HepG2 (cell line): ENCODE measurements around the gene ERF. TPM values are rescaled to one million over a fixed set of nuclear protein-coding genes. Genes with fewer than 3 reads are reported as not detected.

Experiments used
- HOMEZ ChIP-seq: IDR thresholded peaks from 2 replicates; pipeline ENCODE4 v1.6.1; 2016; ENCODE audit warnings: low read depth
- KDM6A ChIP-seq: IDR thresholded peaks from 2 replicates; pipeline ENCODE4 v1.6.1; 2016; ENCODE audit warnings: low read depth
- ZKSCAN5 ChIP-seq: sonication (generic); formaldehyde crosslinking; IDR thresholded peaks from 2 replicates; pipeline ENCODE4 v1.5.1; 2020; ENCODE audit warnings: mild to moderate bottlenecking, missing genetic modification reagents
- ZNF766 ChIP-seq: sonication (generic); formaldehyde crosslinking; IDR thresholded peaks from 2 replicates; pipeline ENCODE4 v1.5.0; 2020; ENCODE audit warnings: missing genetic modification reagents, borderline replicate concordance
- ZNF776 ChIP-seq: sonication (generic); formaldehyde crosslinking; IDR thresholded peaks from 2 replicates; pipeline ENCODE4 v1.4.0; 2020; ENCODE audit warnings: mild to moderate bottlenecking, missing genetic modification reagents
- ZSCAN29 ChIP-seq: sonication (generic); formaldehyde crosslinking; conservative IDR thresholded peaks from 2 replicates; pipeline ENCODE4 v1.4.0; 2020; ENCODE audit warnings: mild to moderate bottlenecking, missing genetic modification reagents
- polyA plus RNA-seq, 8 experiments: library from polyadenylated mRNA; depleted of rRNA in 3 of 8; stranded (reverse) in 7 of 8; unstranded in 1 of 8; fragments of >200 nt; fragmentation: Illumina TruSeq in 4 of 8; extraction: Trizol in 4 of 8; gene quantifications; 2 replicates each; pipeline versions ENCODE4 v1.2.1 to v1.2.3, GENCODE V29; 2011 to 2016; ENCODE audit warnings: low read depth in 4 of 8, missing spikeins in 1 of 8, mixed read lengths in 1 of 8; ENCODE audit not compliant: insufficient read depth in 1 of 8
- total RNA-seq, 5 experiments: library from RNA; depleted of rRNA; stranded (reverse); fragments of >200 nt; fragmentation: Illumina TruSeq; extraction: Trizol; gene quantifications; 2 replicates each; pipeline ENCODE4 v1.2.3, GENCODE V29; 2016; ENCODE audit warnings: low read depth in 1 of 5
- TF ChIP-seq, protein P1 (sequence below): sonication (generic); formaldehyde crosslinking; IDR thresholded peaks from one replicate; pipeline ENCODE4 v1.5.1; 2020; ENCODE audit warnings: mild to moderate bottlenecking, missing genetic modification reagents; ENCODE audit errors: not compliant biosample characterization
- TF ChIP-seq, protein P2 (sequence below): sonication (generic); formaldehyde crosslinking; IDR thresholded peaks from 2 replicates; pipeline ENCODE4 v1.4.0; 2020; ENCODE audit warnings: missing genetic modification reagents
- TF ChIP-seq, protein P3 (sequence below): IDR thresholded peaks from 2 replicates; pipeline ENCODE4 v1.6.1; 2018; ENCODE audit warnings: missing genetic modification reagents, mild to moderate bottlenecking, missing compliant biosample characterization

Gene ERF
- total and polyA plus RNA-seq, 2 of the 13 experiments (the other 11 are each of a cell fraction or from before 2014, with no cell fraction given), result 67.1 to 69.9 TPM

GRCh38 chr19:42283188-42284065 lies 28.5 kb upstream of the ERF start (continued):
- TF ChIP-seq, protein P1, sequence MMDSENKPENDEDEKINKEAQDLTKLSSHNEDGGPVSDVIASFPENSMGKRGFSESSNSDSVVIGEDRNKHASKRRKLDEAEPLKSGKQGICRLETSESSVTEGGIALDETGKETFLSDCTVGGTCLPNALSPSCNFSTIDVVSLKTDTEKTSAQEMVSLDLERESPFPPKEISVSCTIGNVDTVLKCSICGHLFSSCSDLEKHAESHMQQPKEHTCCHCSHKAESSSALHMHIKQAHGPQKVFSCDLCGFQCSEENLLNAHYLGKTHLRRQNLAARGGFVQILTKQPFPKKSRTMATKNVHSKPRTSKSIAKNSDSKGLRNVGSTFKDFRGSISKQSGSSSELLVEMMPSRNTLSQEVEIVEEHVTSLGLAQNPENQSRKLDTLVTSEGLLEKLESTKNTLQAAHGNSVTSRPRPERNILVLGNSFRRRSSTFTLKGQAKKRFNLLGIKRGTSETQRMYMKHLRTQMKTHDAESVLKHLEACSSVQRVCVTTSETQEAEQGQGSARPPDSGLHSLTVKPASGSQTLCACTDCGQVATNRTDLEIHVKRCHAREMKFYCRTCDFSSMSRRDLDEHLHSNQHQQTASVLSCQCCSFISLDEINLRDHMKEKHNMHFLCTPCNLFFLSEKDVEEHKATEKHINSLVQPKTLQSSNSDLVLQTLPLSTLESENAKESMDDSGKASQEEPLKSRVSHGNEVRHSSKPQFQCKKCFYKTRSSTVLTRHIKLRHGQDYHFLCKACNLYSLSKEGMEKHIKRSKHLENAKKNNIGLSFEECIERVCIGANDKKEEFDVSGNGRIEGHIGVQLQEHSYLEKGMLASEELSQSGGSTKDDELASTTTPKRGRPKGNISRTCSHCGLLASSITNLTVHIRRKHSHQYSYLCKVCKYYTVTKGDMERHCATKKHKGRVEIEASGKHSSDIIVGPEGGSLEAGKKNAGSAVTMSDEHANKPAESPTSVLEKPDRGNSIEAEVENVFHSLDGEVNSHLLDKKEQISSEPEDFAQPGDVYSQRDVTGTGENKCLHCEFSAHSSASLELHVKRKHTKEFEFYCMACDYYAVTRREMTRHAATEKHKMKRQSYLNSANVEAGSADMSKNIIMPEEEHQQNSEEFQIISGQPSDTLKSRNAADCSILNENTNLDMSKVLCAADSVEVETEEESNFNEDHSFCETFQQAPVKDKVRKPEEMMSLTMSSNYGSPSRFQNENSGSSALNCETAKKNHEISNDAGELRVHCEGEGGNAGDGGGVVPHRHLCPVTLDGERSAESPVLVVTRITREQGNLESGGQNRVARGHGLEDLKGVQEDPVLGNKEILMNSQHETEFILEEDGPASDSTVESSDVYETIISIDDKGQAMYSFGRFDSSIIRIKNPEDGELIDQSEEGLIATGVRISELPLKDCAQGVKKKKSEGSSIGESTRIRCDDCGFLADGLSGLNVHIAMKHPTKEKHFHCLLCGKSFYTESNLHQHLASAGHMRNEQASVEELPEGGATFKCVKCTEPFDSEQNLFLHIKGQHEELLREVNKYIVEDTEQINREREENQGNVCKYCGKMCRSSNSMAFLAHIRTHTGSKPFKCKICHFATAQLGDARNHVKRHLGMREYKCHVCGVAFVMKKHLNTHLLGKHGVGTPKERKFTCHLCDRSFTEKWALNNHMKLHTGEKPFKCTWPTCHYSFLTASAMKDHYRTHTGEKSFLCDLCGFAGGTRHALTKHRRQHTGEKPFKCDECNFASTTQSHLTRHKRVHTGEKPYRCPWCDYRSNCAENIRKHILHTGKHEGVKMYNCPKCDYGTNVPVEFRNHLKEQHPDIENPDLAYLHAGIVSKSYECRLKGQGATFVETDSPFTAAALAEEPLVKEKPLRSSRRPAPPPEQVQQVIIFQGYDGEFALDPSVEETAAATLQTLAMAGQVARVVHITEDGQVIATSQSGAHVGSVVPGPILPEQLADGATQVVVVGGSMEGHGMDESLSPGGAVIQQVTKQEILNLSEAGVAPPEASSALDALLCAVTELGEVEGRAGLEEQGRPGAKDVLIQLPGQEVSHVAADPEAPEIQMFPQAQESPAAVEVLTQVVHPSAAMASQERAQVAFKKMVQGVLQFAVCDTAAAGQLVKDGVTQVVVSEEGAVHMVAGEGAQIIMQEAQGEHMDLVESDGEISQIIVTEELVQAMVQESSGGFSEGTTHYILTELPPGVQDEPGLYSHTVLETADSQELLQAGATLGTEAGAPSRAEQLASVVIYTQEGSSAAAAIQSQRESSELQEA (CRISPR knock-in tag), result no peak
- TF ChIP-seq, protein P2, sequence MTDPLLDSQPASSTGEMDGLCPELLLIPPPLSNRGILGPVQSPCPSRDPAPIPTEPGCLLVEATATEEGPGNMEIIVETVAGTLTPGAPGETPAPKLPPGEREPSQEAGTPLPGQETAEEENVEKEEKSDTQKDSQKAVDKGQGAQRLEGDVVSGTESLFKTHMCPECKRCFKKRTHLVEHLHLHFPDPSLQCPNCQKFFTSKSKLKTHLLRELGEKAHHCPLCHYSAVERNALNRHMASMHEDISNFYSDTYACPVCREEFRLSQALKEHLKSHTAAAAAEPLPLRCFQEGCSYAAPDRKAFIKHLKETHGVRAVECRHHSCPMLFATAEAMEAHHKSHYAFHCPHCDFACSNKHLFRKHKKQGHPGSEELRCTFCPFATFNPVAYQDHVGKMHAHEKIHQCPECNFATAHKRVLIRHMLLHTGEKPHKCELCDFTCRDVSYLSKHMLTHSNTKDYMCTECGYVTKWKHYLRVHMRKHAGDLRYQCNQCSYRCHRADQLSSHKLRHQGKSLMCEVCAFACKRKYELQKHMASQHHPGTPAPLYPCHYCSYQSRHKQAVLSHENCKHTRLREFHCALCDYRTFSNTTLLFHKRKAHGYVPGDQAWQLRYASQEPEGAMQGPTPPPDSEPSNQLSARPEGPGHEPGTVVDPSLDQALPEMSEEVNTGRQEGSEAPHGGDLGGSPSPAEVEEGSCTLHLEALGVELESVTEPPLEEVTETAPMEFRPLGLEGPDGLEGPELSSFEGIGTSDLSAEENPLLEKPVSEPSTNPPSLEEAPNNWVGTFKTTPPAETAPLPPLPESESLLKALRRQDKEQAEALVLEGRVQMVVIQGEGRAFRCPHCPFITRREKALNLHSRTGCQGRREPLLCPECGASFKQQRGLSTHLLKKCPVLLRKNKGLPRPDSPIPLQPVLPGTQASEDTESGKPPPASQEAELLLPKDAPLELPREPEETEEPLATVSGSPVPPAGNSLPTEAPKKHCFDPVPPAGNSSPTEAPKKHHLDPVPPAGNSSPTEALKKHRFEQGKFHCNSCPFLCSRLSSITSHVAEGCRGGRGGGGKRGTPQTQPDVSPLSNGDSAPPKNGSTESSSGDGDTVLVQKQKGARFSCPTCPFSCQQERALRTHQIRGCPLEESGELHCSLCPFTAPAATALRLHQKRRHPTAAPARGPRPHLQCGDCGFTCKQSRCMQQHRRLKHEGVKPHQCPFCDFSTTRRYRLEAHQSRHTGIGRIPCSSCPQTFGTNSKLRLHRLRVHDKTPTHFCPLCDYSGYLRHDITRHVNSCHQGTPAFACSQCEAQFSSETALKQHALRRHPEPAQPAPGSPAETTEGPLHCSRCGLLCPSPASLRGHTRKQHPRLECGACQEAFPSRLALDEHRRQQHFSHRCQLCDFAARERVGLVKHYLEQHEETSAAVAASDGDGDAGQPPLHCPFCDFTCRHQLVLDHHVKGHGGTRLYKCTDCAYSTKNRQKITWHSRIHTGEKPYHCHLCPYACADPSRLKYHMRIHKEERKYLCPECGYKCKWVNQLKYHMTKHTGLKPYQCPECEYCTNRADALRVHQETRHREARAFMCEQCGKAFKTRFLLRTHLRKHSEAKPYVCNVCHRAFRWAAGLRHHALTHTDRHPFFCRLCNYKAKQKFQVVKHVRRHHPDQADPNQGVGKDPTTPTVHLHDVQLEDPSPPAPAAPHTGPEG, result no peak
- TF ChIP-seq HOMEZ (CRISPR knock-in tag) (no peak), ZSCAN29 (CRISPR knock-in tag) (no peak), KDM6A (CRISPR knock-in tag) (no peak), ZNF766 (CRISPR knock-in tag) (no peak), ZKSCAN5 (CRISPR knock-in tag) (no peak), ZNF776 (0 out of 2 replicates have a peak, but pooled peaks have one; percentile 62)
- TF ChIP-seq, protein P3, sequence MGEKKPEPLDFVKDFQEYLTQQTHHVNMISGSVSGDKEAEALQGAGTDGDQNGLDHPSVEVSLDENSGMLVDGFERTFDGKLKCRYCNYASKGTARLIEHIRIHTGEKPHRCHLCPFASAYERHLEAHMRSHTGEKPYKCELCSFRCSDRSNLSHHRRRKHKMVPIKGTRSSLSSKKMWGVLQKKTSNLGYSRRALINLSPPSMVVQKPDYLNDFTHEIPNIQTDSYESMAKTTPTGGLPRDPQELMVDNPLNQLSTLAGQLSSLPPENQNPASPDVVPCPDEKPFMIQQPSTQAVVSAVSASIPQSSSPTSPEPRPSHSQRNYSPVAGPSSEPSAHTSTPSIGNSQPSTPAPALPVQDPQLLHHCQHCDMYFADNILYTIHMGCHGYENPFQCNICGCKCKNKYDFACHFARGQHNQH (CRISPR knock-in tag), result no peak
